CD4-positive, alpha-beta memory T cell (primary cell): ENCODE measurements around the gene CIPC. TPM values are rescaled to one million over a fixed set of nuclear protein-coding genes. Genes with fewer than 3 reads are reported as not detected.

Experiments used
- CTCF ChIA-PET: fragments of 350-600 bp; sonication (Branson Sonifier 250); formaldehyde crosslinking; loops from one replicate; lab custom pipeline; 2021; ENCODE audit warnings: inconsistent platforms; ENCODE audit not compliant: partially characterized antibody; lab: Charles Lee
- POLR2A ChIA-PET: fragments of 350-600 bp; sonication (Branson Sonifier 250); formaldehyde crosslinking; loops from one replicate; lab custom pipeline; 2021; ENCODE audit not compliant: partially characterized antibody; lab: Charles Lee
- DNase-seq, 5 donors: peaks; one replicate each; pipeline versions ENCODE4 v3.0.0 to v3.0.0-alpha.2; 2020 to 2022; ENCODE audit warnings: mixed read lengths in 1 of 5
- H3K27ac ChIP-seq: one replicate; pipeline ENCODE4 v1.7.0; 2013; ENCODE audit warnings: low read depth, low read length
- H3K27me3 ChIP-seq: 2 replicates; pipeline ENCODE4 v1.7.0; 2013; ENCODE audit warnings: mild to moderate bottlenecking, low read length, moderate library complexity; ENCODE audit not compliant: insufficient read depth
- H3K36me3 ChIP-seq: 2 replicates; pipeline ENCODE4 v1.7.0; 2013; ENCODE audit warnings: mild to moderate bottlenecking, low read length, moderate library complexity; ENCODE audit not compliant: insufficient read depth
- H3K4me1 ChIP-seq: 2 replicates; pipeline ENCODE4 v1.7.0; 2013; ENCODE audit warnings: mild to moderate bottlenecking, low read length, moderate library complexity; ENCODE audit not compliant: insufficient read depth
- H3K4me3 ChIP-seq, 2 donors: one replicate each; pipeline ENCODE4 v1.7.0; 2013; ENCODE audit warnings: low read length in 2 of 2, mild to moderate bottlenecking in 1 of 2
- H3K9me3 ChIP-seq, 2 donors: one replicate each; pipeline ENCODE4 v1.7.0; 2013; ENCODE audit warnings: low read length in 2 of 2, control low read depth in 1 of 2; ENCODE audit not compliant: control insufficient read depth in 1 of 2
- H3K27ac Mint-ChIP-seq, 7 donors: one replicate each; pipeline ENCODE4 v1.8.0; 2020 to 2021; ENCODE audit warnings: mixed read lengths in 7 of 7, mild to moderate bottlenecking in 6 of 7, inconsistent platforms in 3 of 7, moderate library complexity in 3 of 7
- H3K27me3 Mint-ChIP-seq, 2 donors: one replicate each; pipeline ENCODE4 v1.8.0; 2020 to 2021; ENCODE audit warnings: mixed read lengths in 2 of 2
- H3K36me3 Mint-ChIP-seq, 2 donors: one replicate each; pipeline ENCODE4 v1.8.0; 2020 to 2021; ENCODE audit warnings: mixed read lengths in 2 of 2, inconsistent platforms in 1 of 2, mild to moderate bottlenecking in 1 of 2
- H3K4me1 Mint-ChIP-seq, 4 donors: one replicate each; pipeline ENCODE4 v1.8.0; 2020 to 2021; ENCODE audit warnings: mixed read lengths in 4 of 4, mild to moderate bottlenecking in 1 of 4
- H3K4me3 Mint-ChIP-seq, 8 donors: one replicate each; pipeline ENCODE4 v1.8.0; 2020 to 2021; ENCODE audit warnings: mixed read lengths in 8 of 8, mild to moderate bottlenecking in 7 of 8, moderate library complexity in 6 of 8, inconsistent platforms in 3 of 8
- H3K9me3 Mint-ChIP-seq, 8 donors: one replicate each; pipeline ENCODE4 v1.8.0; 2020 to 2021; ENCODE audit warnings: mixed read lengths in 8 of 8, mild to moderate bottlenecking in 5 of 8, inconsistent platforms in 3 of 8, moderate library complexity in 1 of 8
- intact Hi-C: fragments of 100-400 bp; cut with micrococcal nuclease; formaldehyde crosslinking; loops from one replicate; pipeline ENCODE4 v1.15.1; 2023
- polyA plus RNA-seq, 2 donors: library from polyadenylated mRNA; unstranded; fragments of 300-500 nt; fragmentation: Illumina TruSeq; gene quantifications; one replicate each; pipeline ENCODE4 v1.2.3, GENCODE V29; 2021
- total RNA-seq, 2 experiments: library from RNA; stranded (reverse); gene quantifications; one replicate each; pipeline ENCODE4 v1.2.3, GENCODE V29; 2021

The CIPC gene
- total and polyA plus RNA-seq, 4 experiments from 2014 or later, result 5.4 to 21.5 (median 12.9) TPM

DNA sequence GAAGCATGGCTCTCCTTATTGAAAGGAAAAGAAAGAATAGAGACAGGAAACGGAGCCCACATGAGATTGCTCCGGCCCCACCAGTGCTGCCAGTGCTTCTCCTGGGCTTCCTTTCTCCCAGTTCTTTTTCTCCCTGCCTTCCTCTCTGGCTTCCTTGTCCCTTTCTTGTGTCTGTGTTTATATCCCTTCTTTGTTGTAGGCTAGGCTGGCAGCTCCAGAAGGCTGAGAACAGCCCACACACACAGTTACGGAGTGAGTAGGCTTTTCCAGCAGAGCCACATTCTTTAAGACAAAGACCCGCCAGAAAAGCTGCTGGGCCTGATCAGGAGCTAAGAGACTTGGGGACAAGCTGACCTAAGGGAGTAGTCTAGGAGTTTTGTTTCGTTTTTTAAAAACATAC is 13.0 kb downstream of the CIPC start:
- Mint-ChIP-seq H3K36me3 (peaks cover 51 to 64% of the 10 kb centered on the region in 2 donors), H3K27me3 (no peaks in the 10 kb centered on the region), H3K4me1 (peaks cover 2 to 7% (median 5%) of the 10 kb centered on the region in 4 donors), H3K27ac (peak overlapping the region in 1 of 7 donors; percentile 9), H3K4me3 (no peak overlapping the region), H3K9me3 (no peaks in the 10 kb centered on the region)
- intact Hi-C loops, result no loop called here
- POLR2A ChIA-PET, result interaction anchor here (2.4 to 3.0 kb wide), 2 partner anchors 10 to 13 kb away, joined by 12 to 22 read pairs; partner anchors contain the start of gene CIPC
- no peak for DNase-seq
- H3K9me3 ChIP-seq, result no peaks in the 10 kb centered on the region
- no peak overlapping the region for H3K27ac ChIP-seq
- no peak overlapping the region for H3K4me3 ChIP-seq
- H3K27me3 ChIP-seq, result no peaks in the 10 kb centered on the region
- peaks cover 30% of the 10 kb centered on the region for H3K36me3 ChIP-seq
- CTCF ChIA-PET, result interaction anchor here (0.8 to 15.1 kb wide), 4 partner anchors 11 to 303 kb away, joined by 3 to 271 read pairs (median 12); no protein-coding TSS in a partner anchor
- no peaks in the 10 kb centered on the region for H3K4me1 ChIP-seq

- DNase-seq, result no peak
- no peaks in the 10 kb centered on the region for H3K4me1 ChIP-seq
- no peak overlapping the region for H3K27ac ChIP-seq
- H3K4me3 ChIP-seq, result no peak overlapping the region
- CTCF ChIA-PET, result interaction anchor here (1.0 to 15.1 kb wide), 4 partner anchors 8 to 202 kb away, joined by 3 to 271 read pairs (median 4); no protein-coding TSS in a partner anchor
- Mint-ChIP-seq H3K4me3 (no peak overlapping the region), H3K36me3 (peaks cover 35 to 58% of the 10 kb centered on the region in 2 donors), H3K4me1 (peaks cover 0 to 6% (median 3%) of the 10 kb centered on the region in 4 donors), H3K27me3 (no peaks in the 10 kb centered on the region), H3K9me3 (no peaks in the 10 kb centered on the region), H3K27ac (peak overlapping the region in 1 of 7 donors; percentile 7)
- no peaks in the 10 kb centered on the region for H3K9me3 ChIP-seq
- intact Hi-C loops, result no loop called here
- H3K36me3 ChIP-seq, result peaks cover 25% of the 10 kb centered on the region
- no peaks in the 10 kb centered on the region for H3K27me3 ChIP-seq
- POLR2A ChIA-PET, result interaction anchor here (0.9 to 1.9 kb wide), 2 partner anchors 11 to 15 kb away, joined by 7 to 15 read pairs; partner anchors contain the start of gene CIPC
Measured at GRCh38 chr14:77113644-77114043, 15.6 kb downstream of the CIPC start.

GRCh38 chr14:77114609-77115008 is 16.6 kb downstream of the CIPC start:
- peaks cover 25% of the 10 kb centered on the region for H3K36me3 ChIP-seq
- intact Hi-C loops, result no loop called here
- Mint-ChIP-seq H3K36me3 (peaks cover 34 to 54% of the 10 kb centered on the region in 2 donors), H3K4me3 (no peak overlapping the region), H3K9me3 (no peaks in the 10 kb centered on the region), H3K4me1 (peaks cover 2 to 6% (median 2%) of the 10 kb centered on the region in 4 donors), H3K27ac (no peak overlapping the region), H3K27me3 (no peaks in the 10 kb centered on the region)
- H3K9me3 ChIP-seq, result no peaks in the 10 kb centered on the region
- H3K4me1 ChIP-seq, result peaks cover 4% of the 10 kb centered on the region
- POLR2A ChIA-PET, result interaction anchor here (0.9 kb wide), 1 partner anchor 16 kb away, joined by 7 read pairs; the partner anchor contains the start of gene CIPC
- DNase-seq, result no peak
- no peaks in the 10 kb centered on the region for H3K27me3 ChIP-seq
- CTCF ChIA-PET, result interaction anchor here (0.5 to 15.1 kb wide), 4 partner anchors 8 to 201 kb away, joined by 3 to 271 read pairs (median 4); no protein-coding TSS in a partner anchor
- H3K4me3 ChIP-seq, result no peak overlapping the region
- H3K27ac ChIP-seq, result no peak overlapping the region

GRCh38 chr14:77116172-77116817 is 18.2 kb downstream of the CIPC start:
- POLR2A ChIA-PET, result interaction anchor here (0.7 to 9.2 kb wide), 2 partner anchors 8 to 19 kb away, joined by 5 to 154 read pairs; partner anchors contain the start of gene CIPC
- intact Hi-C loops, result no loop called here
- H3K27ac Mint-ChIP-seq, result peak overlapping the region in 2 of 7 donors; percentile 22 to 57

DNA sequence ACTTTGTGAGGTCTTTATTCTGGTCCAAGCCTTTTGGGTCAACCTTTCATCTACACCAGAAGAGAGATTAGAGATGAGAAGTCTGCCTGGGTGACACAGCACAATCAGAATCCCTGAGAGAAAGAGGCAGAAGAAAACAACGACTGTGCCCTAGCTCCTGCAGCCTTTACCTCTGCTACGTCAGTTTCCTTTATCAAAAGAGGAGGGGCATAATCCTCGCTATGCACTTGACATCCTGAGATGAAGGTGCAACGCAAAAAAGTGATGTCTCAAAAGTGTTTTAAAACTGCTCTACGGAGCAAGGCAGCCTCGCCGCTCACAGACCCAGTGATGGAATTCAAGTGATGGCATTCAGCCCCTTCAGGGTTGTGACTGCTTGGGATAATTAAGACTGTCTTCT is 21.8 kb downstream of the CIPC start:
- peak overlapping the region; percentile 15 to 91 (median 74) for H3K4me3 Mint-ChIP-seq
- peak in 4 of 5 donors; percentile 22 to 61 (median 47) for DNase-seq
- no peaks in the 10 kb centered on the region for H3K27me3 Mint-ChIP-seq
- no peaks in the 10 kb centered on the region for H3K9me3 ChIP-seq
- ChIA-PET CTCF (interaction anchor here (0.9 to 14.5 kb wide), 4 partner anchors 11 to 244 kb away, joined by 3 to 271 read pairs (median 94); partner anchors contain the start of gene CIPC), POLR2A (interaction anchor here (1.3 to 9.2 kb wide), 6 partner anchors 10 to 309 kb away, joined by 3 to 154 read pairs (median 12); partner anchors contain the start of genes ANGEL1, CIPC, GSTZ1 and IRF2BPL)
- H3K27ac Mint-ChIP-seq, result peak overlapping the region; percentile 88 to 99 (median 95)
- no peaks in the 10 kb centered on the region for H3K9me3 Mint-ChIP-seq
- peaks cover 6 to 20% of the 10 kb centered on the region in 2 donors for H3K36me3 Mint-ChIP-seq
- peaks cover 16 to 52% (median 39%) of the 10 kb centered on the region in 4 donors for H3K4me1 Mint-ChIP-seq
- no peaks in the 10 kb centered on the region for H3K27me3 ChIP-seq
- no peak overlapping the region for H3K4me3 ChIP-seq
- intact Hi-C loops, result loop anchor here (1.0 kb wide), 2 partner anchors 22 to 200 kb away; partner anchors contain the start of genes CIPC and POMT2
- H3K27ac ChIP-seq, result peak overlapping the region; percentile 71
- H3K36me3 ChIP-seq, result peaks cover under 1% of the 10 kb centered on the region
- peaks cover 54% of the 10 kb centered on the region for H3K4me1 ChIP-seq

More at GRCh38 chr14:77116172-77116817, 18.2 kb downstream of the CIPC start:
- no peaks in the 10 kb centered on the region for H3K27me3 ChIP-seq
- no peak overlapping the region for H3K4me3 ChIP-seq
- Mint-ChIP-seq H3K4me3 (no peak overlapping the region), H3K27me3 (no peaks in the 10 kb centered on the region), H3K36me3 (peaks cover 28 to 46% of the 10 kb centered on the region in 2 donors), H3K4me1 (peaks cover 5 to 17% (median 12%) of the 10 kb centered on the region in 4 donors), H3K9me3 (no peaks in the 10 kb centered on the region)
- H3K9me3 ChIP-seq, result no peaks in the 10 kb centered on the region
- CTCF ChIA-PET, result interaction anchor here (0.7 to 15.1 kb wide), 7 partner anchors 6 to 240 kb away, joined by 3 to 271 read pairs (median 4); no protein-coding TSS in a partner anchor
- DNase-seq, result no peak
- no peak overlapping the region for H3K27ac ChIP-seq
- peaks cover 21% of the 10 kb centered on the region for H3K4me1 ChIP-seq
- H3K36me3 ChIP-seq, result peaks cover 25% of the 10 kb centered on the region

DNA sequence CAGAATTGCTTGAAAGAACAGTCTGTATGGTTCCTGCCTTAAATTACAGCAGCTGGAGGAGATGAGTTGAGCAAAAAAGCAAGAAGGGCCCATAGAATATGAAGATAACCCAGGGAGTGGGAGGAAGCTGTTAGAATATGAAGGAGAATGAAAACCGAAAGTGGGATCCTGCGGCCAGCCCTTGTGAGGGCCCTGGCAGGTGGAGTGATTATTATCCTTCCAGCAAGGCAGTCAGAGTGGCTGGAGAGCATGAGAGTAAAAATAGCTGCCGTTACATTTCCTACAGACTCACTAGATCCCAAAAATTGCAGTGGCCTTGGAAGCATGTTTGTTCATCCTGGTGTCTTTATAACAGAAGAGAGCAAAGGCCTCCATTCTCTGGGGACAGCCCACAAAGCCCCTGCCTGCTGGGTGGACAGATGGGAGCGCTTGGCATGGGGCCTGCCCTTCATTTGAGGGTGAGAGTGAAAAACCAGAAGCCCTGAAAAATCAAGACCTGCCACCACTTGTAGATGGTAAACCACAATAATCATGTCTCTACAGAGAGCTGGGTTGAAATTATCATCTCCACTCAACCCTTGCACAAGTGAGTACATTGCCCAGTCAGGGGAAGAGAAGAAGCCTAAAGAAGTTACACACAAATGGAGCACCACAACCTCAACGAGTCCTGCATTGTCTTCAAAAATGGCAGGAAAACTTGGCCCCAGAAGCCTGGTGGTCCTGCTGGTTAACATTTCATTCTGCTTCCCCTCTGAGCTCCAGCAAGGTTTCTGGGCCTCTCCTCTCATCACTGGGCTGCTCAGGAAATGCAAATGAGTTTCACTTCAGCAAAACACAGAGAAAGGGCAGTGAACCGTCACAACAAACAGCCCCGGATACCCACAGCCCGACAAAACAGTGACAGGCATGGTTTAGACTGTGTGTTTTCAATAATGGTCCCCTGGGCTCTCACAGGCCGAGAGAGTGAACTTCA is 23.0 kb downstream of the CIPC start:
- Mint-ChIP-seq H3K27ac (peak overlapping the region; percentile 93 to 99 (median 95)), H3K9me3 (no peaks in the 10 kb centered on the region), H3K27me3 (no peaks in the 10 kb centered on the region), H3K4me3 (peak overlapping the region; percentile 43 to 91 (median 78)), H3K4me1 (peaks cover 16 to 61% (median 44%) of the 10 kb centered on the region in 4 donors), H3K36me3 (peaks cover 0 to 14% of the 10 kb centered on the region in 2 donors)
- intact Hi-C loops, result loop anchor here (1.0 kb wide), 3 partner anchors 13 to 199 kb away; partner anchors contain the start of genes CIPC and POMT2
- Histone ChIP-seq H3K27me3 (no peaks in the 10 kb centered on the region), H3K4me1 (peaks cover 61% of the 10 kb centered on the region), H3K27ac (peak overlapping the region; percentile 71), H3K9me3 (no peaks in the 10 kb centered on the region), H3K36me3 (no peaks in the 10 kb centered on the region), H3K4me3 (peak overlapping the region; percentile 6 to 12)
- DNase-seq, result peak; percentile 27 to 79 (median 67)
- CTCF ChIA-PET, result interaction anchor here (0.9 to 14.5 kb wide), 9 partner anchors 12 to 248 kb away, joined by 3 to 271 read pairs (median 4); partner anchors contain the start of gene CIPC
- POLR2A ChIA-PET, result interaction anchor here (0.8 to 9.2 kb wide), 16 partner anchors 10 to 310 kb away, joined by 3 to 154 read pairs (median 4); partner anchors contain the start of genes ANGEL1, CIPC, GSTZ1 and IRF2BPL
